GOT3 (cell line): ENCODE data around the gene MRGPRX3.
"Not testable (repeated sequence)": the region's sequence is repeated elsewhere in the genome, so short reads cannot be mapped to it uniquely, and the experiment has no call there.

Experiments
- DNase-seq: peaks from one replicate; lab custom pipeline; 2025; ENCODE audit warnings: mixed read lengths; lab: John Stamatoyannopoulos, UW

Gene MRGPRX3

DNA sequence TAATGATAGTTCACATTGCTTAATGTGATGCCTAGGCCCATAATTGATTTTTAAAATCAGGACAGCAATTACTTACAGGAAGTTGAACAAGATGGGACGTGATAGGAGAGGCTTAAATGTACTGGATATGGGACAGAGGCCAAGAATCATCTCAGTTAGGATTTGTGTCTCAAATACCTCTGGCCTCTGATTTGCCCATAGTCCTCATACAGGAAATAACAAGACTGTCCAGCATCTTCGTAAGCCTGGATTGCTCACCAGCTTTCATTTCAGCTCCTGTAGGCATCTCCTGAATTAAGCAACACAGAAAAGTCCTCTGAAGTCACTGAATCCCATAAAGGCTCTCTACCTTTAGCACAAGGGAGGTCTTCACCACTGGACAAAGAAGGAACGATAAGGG, at the start of gene MRGPRX3:
Gene MRGPRX3 (plus strand): TSS at position 231 of the 400 bp plus-strand sequence. CDS start 4,632 bp downstream, outside the sequence.
- no peak for DNase-seq

- no peak for DNase-seq
These were observed 44.0 kb upstream of the MRGPRX3 start for GRCh38 chr11:18088366-18088765.

- DNase-seq = no peak
These were observed 43.4 kb upstream of the MRGPRX3 start for GRCh38 chr11:18088966-18089365.

- DNase-seq = no peak
These were observed 40.6 kb upstream of the MRGPRX3 start for GRCh38 chr11:18091731-18092130.

GRCh38 chr11:18093959-18094358, 38.4 kb upstream of the MRGPRX3 start:
- no peak for DNase-seq

GRCh38 chr11:18100926-18101656, 31.3 kb upstream of the MRGPRX3 start:
- DNase-seq = no peak

GRCh38 chr11:18105086-18105801, 27.1 kb upstream of the MRGPRX3 start:
- DNase-seq = no peak

GRCh38 chr11:18105802-18106574, 26.4 kb upstream of the MRGPRX3 start, which contains the start of gene SAAL1:
SAAL1 (minus strand) TSS chr11:18106082; CDS start chr11:18106041, 41 bp downstream.
- DNase-seq = no peak

DNA sequence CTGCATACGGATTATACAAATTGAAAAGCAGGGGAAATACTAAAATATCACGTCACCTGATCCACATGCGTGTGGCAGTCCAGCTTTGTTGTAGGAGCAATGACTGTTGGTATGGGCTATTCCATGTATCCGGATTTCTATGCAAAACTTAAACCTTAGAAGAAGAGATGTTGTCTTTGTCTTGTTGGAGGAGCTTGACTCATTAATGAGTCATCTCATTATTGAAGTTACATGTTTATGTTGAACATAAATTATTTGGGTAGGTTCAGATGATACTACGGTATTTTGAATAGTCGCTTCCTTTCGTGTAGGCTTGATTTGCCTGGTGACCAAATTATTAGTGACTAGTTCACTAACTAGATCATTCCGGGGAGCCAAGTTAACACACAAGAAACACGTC, 25.7 kb upstream of the MRGPRX3 start:
- no peak for DNase-seq

DNA sequence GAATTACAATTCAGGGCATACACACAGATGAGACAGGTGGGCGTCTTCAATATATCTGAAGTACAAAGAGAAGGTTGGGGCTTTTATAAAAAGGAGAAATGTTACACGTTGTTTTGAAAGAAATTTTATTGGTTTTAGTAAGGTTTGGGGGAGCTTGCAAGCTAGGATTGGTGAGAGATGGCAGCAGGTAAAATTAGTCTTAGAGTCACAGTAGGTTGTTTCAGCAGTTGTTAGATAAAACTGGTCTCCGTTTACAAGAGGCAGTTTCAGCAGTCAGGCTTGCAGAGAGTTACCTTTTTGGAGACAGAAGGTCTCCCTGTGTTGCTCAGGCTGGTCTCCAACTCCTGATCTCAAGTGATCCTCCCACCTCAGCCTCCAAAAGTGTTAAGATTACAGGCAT, 24.1 kb upstream of the MRGPRX3 start:
- DNase-seq = no peak

GRCh38 chr11:18111005-18111404, 21.4 kb upstream of the MRGPRX3 start:
- DNase-seq = no peak

DNA sequence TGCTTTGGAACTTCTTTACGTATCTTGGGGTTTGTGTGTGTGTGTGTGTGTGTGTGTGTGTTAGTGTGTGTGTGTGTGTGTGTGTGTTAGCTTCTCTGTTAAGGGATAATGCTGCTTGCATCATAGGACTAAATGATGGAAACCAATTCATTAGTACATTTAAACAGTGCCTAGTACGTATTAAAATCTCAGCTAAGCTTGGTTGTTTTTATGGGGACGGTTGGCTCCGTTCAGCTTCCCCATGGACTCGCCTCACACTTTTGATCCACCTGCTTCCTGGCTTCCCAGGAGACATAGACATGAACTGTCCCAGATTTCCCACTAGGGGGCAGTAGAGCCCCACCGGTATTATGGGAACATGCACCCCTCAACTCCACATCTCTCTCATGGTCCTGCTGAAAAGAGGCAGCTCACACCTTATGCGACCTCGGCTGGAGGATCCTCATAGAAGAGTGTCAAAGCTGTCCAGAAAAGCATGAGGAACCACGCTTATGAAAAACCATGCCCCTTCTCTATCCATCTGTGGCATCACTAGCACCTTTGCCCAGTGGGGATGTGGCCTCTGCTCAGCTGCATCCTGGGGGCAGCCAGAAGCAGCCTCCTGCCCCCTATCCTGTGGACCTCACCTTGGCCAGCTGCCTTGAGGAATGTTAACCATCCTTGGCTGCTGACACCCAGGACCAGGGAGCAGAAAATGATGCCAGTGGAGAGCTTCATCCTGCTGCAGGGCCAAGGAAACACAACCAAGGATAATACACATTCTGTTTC, 16.8 kb upstream of the MRGPRX3 start:
- DNase-seq = no peak

GRCh38 chr11:18121331-18121828, 11.0 kb upstream of the MRGPRX3 start:
- not testable (repeated sequence) for DNase-seq

GRCh38 chr11:18131115-18131514, 1.3 kb upstream of the MRGPRX3 start:
- not testable (repeated sequence) for DNase-seq

DNA sequence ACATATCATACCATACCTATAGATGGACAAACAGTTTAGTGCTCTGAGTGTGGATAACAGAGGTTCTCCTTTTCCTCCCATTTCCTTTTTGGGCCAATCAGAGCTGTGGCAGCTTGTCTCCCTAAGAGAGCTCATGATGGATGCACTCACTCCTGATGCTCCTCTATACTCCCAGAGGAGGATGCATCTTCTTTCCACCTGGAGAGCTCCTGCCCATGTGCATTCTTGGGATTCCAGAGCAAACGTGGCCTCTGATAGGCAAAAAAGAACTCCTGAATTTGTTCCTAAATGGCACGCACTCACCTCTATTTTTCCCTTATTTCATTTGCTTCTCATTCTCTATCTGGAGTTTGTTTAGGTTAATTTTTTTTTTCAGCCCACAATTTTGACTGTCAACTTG, 2.9 kb downstream of the MRGPRX3 start:
- no peak for DNase-seq

- no peak for DNase-seq
These were observed 4.9 kb downstream of the MRGPRX3 start for GRCh38 chr11:18137186-18137800.

DNA sequence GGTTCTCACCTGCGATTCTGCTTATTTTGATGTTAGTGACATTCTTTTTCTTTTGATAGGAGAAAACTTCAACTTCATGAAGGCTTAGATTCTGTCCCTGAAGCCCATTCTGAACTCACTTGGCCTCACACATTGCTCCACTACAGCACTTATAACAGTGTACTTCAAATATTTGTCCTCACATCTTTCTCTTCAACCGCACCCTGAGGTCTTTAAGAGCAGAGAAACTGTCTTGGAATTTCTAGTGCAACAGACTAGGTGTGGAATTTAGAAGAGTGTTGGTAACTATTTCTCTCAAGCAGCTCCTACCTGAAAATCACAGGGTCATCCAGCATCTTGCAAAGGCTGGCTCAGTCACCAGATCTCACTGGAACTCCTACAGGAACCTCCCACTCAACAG, 7.8 kb downstream of the MRGPRX3 start:
- DNase-seq = no peak

DNA sequence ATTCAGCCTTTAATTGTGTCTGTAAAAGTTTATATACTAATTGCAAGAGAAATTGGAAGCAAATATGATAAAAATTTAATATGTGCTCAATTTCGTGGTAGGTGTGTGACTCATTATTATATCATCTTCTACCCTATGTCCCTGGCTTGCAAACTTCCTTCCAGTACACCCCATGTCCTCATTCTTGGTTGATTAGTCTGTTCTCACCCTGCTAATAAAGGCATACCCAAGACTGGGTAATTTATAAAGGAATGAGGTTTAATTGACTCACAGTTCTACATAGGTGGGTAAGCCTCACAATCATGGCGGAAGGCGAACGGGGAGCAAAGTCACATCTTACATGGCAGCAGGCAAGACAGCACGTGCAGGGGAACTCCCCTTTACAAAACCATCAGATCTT, 11.9 kb downstream of the MRGPRX3 start:
- DNase-seq = no peak

DNA sequence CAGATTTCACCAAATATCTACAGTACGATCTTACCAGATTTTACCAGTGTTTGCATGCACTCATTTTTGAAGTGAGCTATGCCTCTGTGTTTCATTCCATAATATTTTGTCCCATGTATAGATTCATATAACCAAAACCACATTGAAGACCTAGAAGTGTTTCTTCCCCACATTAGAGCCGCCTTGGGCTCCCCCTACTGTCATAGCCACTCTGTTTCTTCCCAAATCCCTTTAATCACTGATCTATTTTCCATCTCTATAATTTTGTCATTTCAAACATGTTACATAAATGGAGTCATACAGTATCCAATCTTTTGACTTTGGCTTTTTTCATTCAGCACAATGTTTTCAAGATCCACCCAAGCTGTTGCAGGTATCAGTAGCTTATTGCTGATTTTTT, 12.7 kb downstream of the MRGPRX3 start:
- no peak for DNase-seq

DNA sequence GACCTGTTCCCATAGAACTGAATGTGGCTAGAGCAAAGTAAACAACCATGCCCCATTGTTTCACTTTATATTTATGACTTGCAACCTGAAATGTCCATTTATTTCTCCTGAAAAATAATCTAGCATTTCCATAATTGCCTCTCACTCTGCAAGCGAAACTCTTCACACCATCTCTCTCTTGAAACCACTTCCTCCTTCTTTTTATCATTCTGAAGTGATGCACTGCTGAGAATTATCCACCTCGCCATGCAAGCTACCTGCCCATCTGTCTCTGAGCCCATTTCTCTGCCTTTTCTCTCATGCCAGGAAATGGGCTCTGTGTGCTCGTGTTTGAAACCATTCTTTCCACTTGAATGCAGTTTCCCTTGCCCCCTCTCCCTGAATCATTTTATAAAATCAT, 13.5 kb downstream of the MRGPRX3 start:
- DNase-seq = no peak

DNA sequence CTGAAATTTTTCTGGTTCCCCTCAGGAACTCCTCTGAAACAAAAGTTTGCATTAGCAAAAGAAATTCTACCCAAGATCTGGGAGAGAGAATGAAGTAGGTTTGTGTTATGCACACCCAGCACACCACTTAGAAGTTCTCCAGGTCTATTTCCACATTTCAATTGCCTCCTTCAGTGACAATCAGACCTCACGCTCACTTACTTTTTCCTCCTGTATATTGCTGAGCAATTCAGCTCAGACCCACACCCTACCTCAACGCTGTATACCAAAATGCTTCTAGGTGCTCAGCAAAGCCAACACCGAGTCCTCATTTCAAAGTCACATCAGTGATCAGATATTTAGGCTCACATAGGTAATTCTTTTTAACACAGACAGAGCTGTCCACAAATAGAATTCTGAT, 19.2 kb downstream of the MRGPRX3 start:
- DNase-seq = no peak
